NCI-H2196 (cell line): Measurements from ENCODE around the gene OPCML.

Experiments used
- DNase-seq: peaks from one replicate; lab custom pipeline; 2025; ENCODE audit not compliant: unreplicated experiment; lab: John Stamatoyannopoulos, UW

OPCML gene

GRCh38 chr11:133137939-133138338 lies 394.4 kb downstream of the OPCML start:
- no peak for DNase-seq

- no peak for DNase-seq
Observed at GRCh38 chr11:133137270-133137669, 395.0 kb downstream of the OPCML start.

- DNase-seq = no peak
Observed at GRCh38 chr11:133136376-133136775, 395.9 kb downstream of the OPCML start.

- DNase-seq = peak; percentile 31
Observed at GRCh38 chr11:133134314-133135173, 397.8 kb downstream of the OPCML start.

GRCh38 chr11:133133606-133134005 lies 398.7 kb downstream of the OPCML start:
- no peak for DNase-seq

GRCh38 chr11:133133050-133133449 lies 399.3 kb downstream of the OPCML start:
- no peak for DNase-seq

GRCh38 chr11:133127741-133128140 lies 404.6 kb downstream of the OPCML start:
- no peak for DNase-seq

- DNase-seq = no peak
Observed at GRCh38 chr11:133123796-133124195, 408.5 kb downstream of the OPCML start.

GRCh38 chr11:133123366-133123765 lies 408.9 kb downstream of the OPCML start:
- no peak for DNase-seq

GRCh38 chr11:133122256-133122655 lies 410.0 kb downstream of the OPCML start:
- DNase-seq = no peak

GRCh38 chr11:133118563-133119268 lies 413.6 kb downstream of the OPCML start:
- DNase-seq = no peak

GRCh38 chr11:133115099-133115498 lies 417.2 kb downstream of the OPCML start:
- no peak for DNase-seq

GRCh38 chr11:133107763-133108162 lies 424.5 kb downstream of the OPCML start:
- no peak for DNase-seq

- no peak for DNase-seq
Observed at GRCh38 chr11:133107136-133107535, 425.2 kb downstream of the OPCML start.

- no peak for DNase-seq
Observed at GRCh38 chr11:133106417-133106816, 425.9 kb downstream of the OPCML start.

- no peak for DNase-seq
Observed at GRCh38 chr11:133104009-133104744, 428.1 kb downstream of the OPCML start.

GRCh38 chr11:133096981-133097380 lies 435.3 kb downstream of the OPCML start:
- no peak for DNase-seq

GRCh38 chr11:133086518-133086917 lies 445.8 kb downstream of the OPCML start:
- DNase-seq = no peak

- no peak for DNase-seq
Observed at GRCh38 chr11:133082841-133083488, 449.3 kb downstream of the OPCML start.

- DNase-seq = no peak
Observed at GRCh38 chr11:133082453-133082781, 449.9 kb downstream of the OPCML start.

- no peak for DNase-seq
Observed at GRCh38 chr11:133081730-133082452, 450.4 kb downstream of the OPCML start.
